Right lobe of liver (tissue), 6 donors: ENCODE data around the gene CHST3. TPM values are rescaled to one million over a fixed set of nuclear protein-coding genes. Genes with fewer than 3 reads are reported as not detected.
A peak's percentile ranks its signal among the peaks of the same experiment; 100 is the strongest.

Source experiments
- ATAC-seq, 4 donors: fragments of 200-7000 bp; cut with Tn5 transposase; one replicate each; pipeline ENCODE4 v1.9.1; 2020; ENCODE audit warnings: mild to moderate bottlenecking in 4 of 4, moderate library complexity in 4 of 4
- DNase-seq, 3 donors: peaks; one replicate each; pipeline ENCODE4 v3.0.0-alpha.2; 2020
- H3K27ac ChIP-seq, 3 donors: fragments of 200-600 bp; one replicate each; pipeline ENCODE4 v1.8.0; 2022
- H3K27me3 ChIP-seq, 2 donors: fragments of 200-600 bp; one replicate each; pipeline ENCODE4 v1.8.0; 2022
- H3K36me3 ChIP-seq, 4 donors: fragments of 200-600 bp; sonication (generic) in 1 of 4; one replicate each; pipeline versions ENCODE4 v1.5.1 to v1.8.0; 2017 to 2022; ENCODE audit warnings: control low read depth in 1 of 4
- H3K4me1 ChIP-seq, 4 donors: fragments of 200-600 bp; sonication (generic) in 1 of 4; one replicate each; pipeline versions ENCODE4 v1.5.1 to v1.8.0; 2017 to 2022; ENCODE audit warnings: control low read depth in 1 of 4
- H3K4me3 ChIP-seq, 3 donors: fragments of 200-600 bp; one replicate each; pipeline ENCODE4 v1.8.0; 2022
- H3K9me3 ChIP-seq, 4 donors: fragments of 200-600 bp; sonication (generic) in 1 of 4; one replicate each; pipeline versions ENCODE4 v1.5.1 to v1.8.0; 2017 to 2022; ENCODE audit warnings: control low read depth in 1 of 4
- CTCF ChIP-seq, 4 donors: fragments of 200-600 bp in 3 of 4; fragments of 450-650 bp in 1 of 4; IDR thresholded peaks; one replicate each; pipeline versions ENCODE4 v1.5.1 to v1.8.0; 2016 to 2022; ENCODE audit warnings: antibody characterized with exemption in 4 of 4, mild to moderate bottlenecking in 2 of 4
- POLR2A ChIP-seq: fragments of 450-650 bp; IDR thresholded peaks from one replicate; pipeline ENCODE4 v1.6.1; 2017; ENCODE audit warnings: antibody characterized with exemption, mild to moderate bottlenecking
- WGBS: methylation state at CpG from one replicate; pipeline ENCODE4 v1.1.6; 2018; ENCODE audit warnings: low coverage, low lambda C conversion rate; ENCODE audit not compliant: insufficient coverage; ENCODE audit errors: missing lambda C conversion rate; 5-methylcytosine and 5-hydroxymethylcytosine counted together
- intact Hi-C, 2 donors: fragments of 100-400 bp; cut with DNase I; formaldehyde crosslinking; loops; one replicate each; pipeline versions ENCODE4 v1.11.2 to v1.14.1; 2022
- total RNA-seq, 6 experiments: library from RNA; depleted of rRNA in 2 of 6; stranded (reverse); fragments of >200 nt in 2 of 6; fragmentation: NEBNext Ultra II Directional in 3 of 6; extraction: Animal tissue kit (Norgen Biotek cat#: 25700) in 3 of 6; gene quantifications; one replicate each; pipeline versions ENCODE4 v1.1.0 to v1.2.4, GENCODE V29; 2016 to 2023
- donor health status: DM: no; HTN: yes; CAD: no.
- donor health status: DM: no; HTN: no; CAD: no.
- donor health status: DM: no; HTN: no; CAD: no.
- donor health status: DM: no; HTN: yes; CAD: no.
- donor health status: DM: no; HTN: yes; CAD: no.

Gene CHST3
- total RNA-seq, 6 experiments from 2014 or later: 0.81 to 2.5 (median 1.8) TPM

GRCh38 chr10:72044417-72045041 is 80.3 kb downstream of the CHST3 start:
- 39% methylated on average over 7 of the region's 17 CpGs for WGBS
- Histone ChIP-seq H3K4me1 (peaks cover 0 to 3% (median 0%) of the 10 kb centered on the region in 4 donors), H3K4me3 (no peak overlapping the region), H3K27me3 (no peaks in the 10 kb centered on the region), H3K36me3 (no peaks in the 10 kb centered on the region), H3K9me3 (no peaks in the 10 kb centered on the region), H3K27ac (no peak overlapping the region)
- intact Hi-C loops: loop anchor here in 1 of 2 donors (10.0 kb wide), 1 partner anchor 150 kb away; no protein-coding TSS in a partner anchor
- TF ChIP-seq CTCF (IDR thresholded peaks at IDR 0.05): peak in 3 of 4 donors; percentile 14 to 22 (median 19)
- TF ChIP-seq POLR2A: no peak
- DNase-seq: no peak
- peak in 3 of 4 donors; percentile 33 to 48 (median 38) for ATAC-seq

GRCh38 chr10:72045586-72045985 is 81.4 kb downstream of the CHST3 start:
- Histone ChIP-seq H3K27ac (no peak overlapping the region), H3K36me3 (no peaks in the 10 kb centered on the region), H3K4me3 (no peak overlapping the region), H3K27me3 (no peaks in the 10 kb centered on the region), H3K9me3 (no peaks in the 10 kb centered on the region), H3K4me1 (peaks cover 0 to 3% (median 0%) of the 10 kb centered on the region in 4 donors)
- no peak for DNase-seq
- intact Hi-C loops: loop anchor here in 1 of 2 donors (10.0 kb wide), 1 partner anchor 151 kb away; no protein-coding TSS in a partner anchor
- TF ChIP-seq CTCF (IDR thresholded peaks at IDR 0.05) (no peak), POLR2A (no peak)
- ATAC-seq: no peak
- WGBS: 78% methylated on average over 2 of the region's 2 CpGs

GRCh38 chr10:72048450-72049124 is 84.4 kb downstream of the CHST3 start:
- Histone ChIP-seq H3K4me1 (peaks cover 0 to 3% (median 0%) of the 10 kb centered on the region in 4 donors), H3K36me3 (no peaks in the 10 kb centered on the region), H3K4me3 (no peak overlapping the region), H3K27me3 (no peaks in the 10 kb centered on the region), H3K9me3 (no peaks in the 10 kb centered on the region), H3K27ac (no peak overlapping the region)
- TF ChIP-seq CTCF (IDR thresholded peaks at IDR 0.05) (peak; percentile 98 to 100 (median 100)), POLR2A (no peak)
- intact Hi-C loops: loop anchor here in 1 of 2 donors (10.0 kb wide), 1 partner anchor 154 kb away; no protein-coding TSS in a partner anchor
- ATAC-seq: peak; percentile 98 to 99 (median 98)
- peak; percentile 83 to 92 (median 88) for DNase-seq
- 26% methylated on average over 12 of the region's 12 CpGs for WGBS

- Histone ChIP-seq H3K4me3 (no peak overlapping the region), H3K4me1 (peaks cover 0 to 3% (median 0%) of the 10 kb centered on the region in 4 donors), H3K36me3 (no peaks in the 10 kb centered on the region), H3K9me3 (no peaks in the 10 kb centered on the region), H3K27me3 (no peaks in the 10 kb centered on the region), H3K27ac (no peak overlapping the region)
- TF ChIP-seq POLR2A (no peak), CTCF (IDR thresholded peaks at IDR 0.05) (no peak)
- 73% methylated on average over 1 of the region's 1 CpG for whole genome bisulfite sequencing
- DNase-seq (no peak), ATAC-seq (no peak)
- intact Hi-C loops: loop anchor here in 1 of 2 donors (10.0 kb wide), 1 partner anchor 155 kb away; no protein-coding TSS in a partner anchor
These were observed 85.3 kb downstream of the CHST3 start for GRCh38 chr10:72049472-72049871.
